K562 (cell line): Measurements from ENCODE around the gene EXO5. TPM values are rescaled to one million over a fixed set of nuclear protein-coding genes. Genes with fewer than 3 reads are reported as not detected.

ENCODE experiments used
- CHD2 ChIP-seq: IDR thresholded peaks from 2 replicates; pipeline ENCODE4 v1.6.1; 2011; ENCODE audit warnings: low read depth, low read length
- CREM ChIP-seq: IDR thresholded peaks from 2 replicates; pipeline ENCODE4 v1.6.1; 2014; ENCODE audit warnings: antibody characterized with exemption, low read depth
- EP300 ChIP-seq: IDR thresholded peaks from 2 replicates; pipeline ENCODE4 v1.6.1; 2012; ENCODE audit warnings: low read length, improper control_type of control experiment
- FOXO4 ChIP-seq: fragments of 450-650 bp; formaldehyde crosslinking; IDR thresholded peaks from 2 replicates; pipeline ENCODE4 v1.4.0; 2020; ENCODE audit warnings: mild to moderate bottlenecking, moderate library complexity
- MBD1 ChIP-seq: fragments of 250-450 bp; sonication (Bioruptor Pico); IDR thresholded peaks from 2 replicates; pipeline ENCODE4 v1.8.0; 2022; ENCODE audit warnings: inconsistent platforms
- POLR2H ChIP-seq: IDR thresholded peaks from 2 replicates; pipeline ENCODE4 v1.6.1; 2016; ENCODE audit warnings: missing genetic modification characterization, low read depth, mild to moderate bottlenecking, control low read depth, missing compliant biosample characterization, moderate library complexity
- RAD51 ChIP-seq: fragments of 450-650 bp; IDR thresholded peaks from 2 replicates; pipeline ENCODE4 v1.7.1; 2016; ENCODE audit warnings: low read depth, mild to moderate bottlenecking, borderline replicate concordance
- REST ChIP-seq, 2 experiments: fragments of 450-650 bp; formaldehyde crosslinking in 1 of 2; IDR thresholded peaks; 2 replicates each; pipeline versions ENCODE4 v1.4.0 to v1.6.1; 2014 to 2020; ENCODE audit warnings: mild to moderate bottlenecking in 2 of 2, borderline replicate concordance in 1 of 2, low read depth in 1 of 2
- SMARCA5 ChIP-seq: fragments of 450-650 bp; IDR thresholded peaks from 2 replicates; pipeline ENCODE4 v1.6.1; 2016
- SUPT5H ChIP-seq: fragments of 450-650 bp; IDR thresholded peaks from 2 replicates; pipeline ENCODE4 v1.6.1; 2016
- TCF15 ChIP-seq: fragments of 250-450 bp; sonication (Bioruptor Pico); IDR thresholded peaks from 2 replicates; pipeline ENCODE4 v1.8.0; 2022; ENCODE audit warnings: moderate library complexity, mild to moderate bottlenecking, inconsistent platforms
- ZNF3 ChIP-seq: fragments of 250-450 bp; sonication (Bioruptor Pico); IDR thresholded peaks from 2 replicates; pipeline ENCODE4 v1.5.0; 2021; ENCODE audit warnings: mild to moderate bottlenecking, moderate library complexity
- ZNF316 ChIP-seq: fragments of 450-650 bp; IDR thresholded peaks from 2 replicates; pipeline ENCODE4 v1.6.1; 2016
- ZNF79 ChIP-seq: fragments of 250-450 bp; sonication (Bioruptor Pico); IDR thresholded peaks from 2 replicates; pipeline ENCODE4 v1.4.0; 2020; ENCODE audit warnings: low read depth, mild to moderate bottlenecking, moderate library complexity
- polyA plus RNA-seq, 8 experiments: library from polyadenylated mRNA; depleted of rRNA in 4 of 8; stranded (reverse) in 5 of 8; unstranded in 3 of 8; fragments of >200 nt; fragmentation: Nextera tagmentation in 2 of 8; fragmentation: Illumina TruSeq in 1 of 8; extraction: Ambion mirVana in 2 of 8; extraction: Trizol in 1 of 8; gene quantifications; 2 replicates each; pipeline versions ENCODE4 v1.2.1 to v1.2.3, GENCODE V29; 2011 to 2014; ENCODE audit warnings: inconsistent platforms in 1 of 8, missing spikeins in 1 of 8
- total RNA-seq, 7 experiments: library from RNA; depleted of rRNA in 6 of 7; stranded (reverse); fragments of >200 nt in 6 of 7; fragmentation: Illumina TruSeq in 2 of 7; extraction: Trizol in 2 of 7; gene quantifications; 2 replicates each; pipeline versions ENCODE4 v1.2.1 to v1.2.3, GENCODE V29; 2011 to 2021; ENCODE audit warnings: low replicate concordance in 1 of 7

EXO5 gene
- total and polyA plus RNA-seq, 9 of the 15 experiments (the other 6 are each of a cell fraction or from before 2014, with no cell fraction given), result 1.1 to 4.3 (median 2.8) TPM

GRCh38 chr1:40508375-40509341 lies at the start of gene EXO5 (continued):
- TF ChIP-seq REST (IDR thresholded peaks at IDR 0.05; ENCODE audit: borderline replicate concordance) (no peak), REST (CRISPR knock-in tag; IDR thresholded peaks at IDR 0.05; ENCODE audit: low read depth) (no peak), ZNF316 (no peak), SMARCA5 (no peak), TCF15 (no peak), CHD2 (peak; percentile 72; the same call in 1 of the 2 replicates), EP300 (no peak), MBD1 (peak; percentile 32; the same call in 1 of the 2 replicates), SUPT5H (peak; percentile 43; the same call in 1 of the 2 replicates), ZNF79 (CRISPR knock-in tag) (no peak), CREM (0 out of 2 replicates have a peak, but pooled peaks have one; percentile 7), ZNF3 (no peak), FOXO4 (CRISPR knock-in tag) (no peak), RAD51 (no peak), POLR2H (tag) (no peak)
